ENCODE data around the gene JAZF1.

DNA sequence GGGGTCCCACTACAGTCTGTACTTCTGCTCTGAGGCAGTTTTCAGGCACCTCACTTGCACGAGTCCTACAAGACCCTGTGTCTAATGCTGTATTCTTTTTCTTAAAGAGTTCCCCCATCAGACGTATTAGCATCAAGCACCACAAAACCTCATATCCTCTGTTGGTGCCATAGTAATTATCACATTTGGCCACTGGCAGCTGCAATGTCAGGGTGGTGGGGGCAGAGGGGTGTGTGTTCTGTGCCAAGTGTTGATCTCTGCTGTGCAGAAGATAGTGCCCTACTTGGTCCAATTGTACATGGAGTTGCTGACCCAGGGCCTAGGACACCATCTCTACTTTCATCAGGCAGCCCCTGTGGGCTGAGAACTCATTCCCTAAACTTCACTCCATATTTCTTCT, 20.0 kb upstream of the JAZF1 start:
- TF ChIP-seq CEBPB (IDR thresholded peaks at IDR 0.05; ENCODE audit: low read depth, low read length) (no peak), POLR2A (IDR thresholded peaks at IDR 0.05; ENCODE audit: low read depth, low read length) (no peak), RFX5 (IDR thresholded peaks at IDR 0.05; ENCODE audit: low read depth, low read length) (no peak)
- TF ChIP-seq, protein P1, sequence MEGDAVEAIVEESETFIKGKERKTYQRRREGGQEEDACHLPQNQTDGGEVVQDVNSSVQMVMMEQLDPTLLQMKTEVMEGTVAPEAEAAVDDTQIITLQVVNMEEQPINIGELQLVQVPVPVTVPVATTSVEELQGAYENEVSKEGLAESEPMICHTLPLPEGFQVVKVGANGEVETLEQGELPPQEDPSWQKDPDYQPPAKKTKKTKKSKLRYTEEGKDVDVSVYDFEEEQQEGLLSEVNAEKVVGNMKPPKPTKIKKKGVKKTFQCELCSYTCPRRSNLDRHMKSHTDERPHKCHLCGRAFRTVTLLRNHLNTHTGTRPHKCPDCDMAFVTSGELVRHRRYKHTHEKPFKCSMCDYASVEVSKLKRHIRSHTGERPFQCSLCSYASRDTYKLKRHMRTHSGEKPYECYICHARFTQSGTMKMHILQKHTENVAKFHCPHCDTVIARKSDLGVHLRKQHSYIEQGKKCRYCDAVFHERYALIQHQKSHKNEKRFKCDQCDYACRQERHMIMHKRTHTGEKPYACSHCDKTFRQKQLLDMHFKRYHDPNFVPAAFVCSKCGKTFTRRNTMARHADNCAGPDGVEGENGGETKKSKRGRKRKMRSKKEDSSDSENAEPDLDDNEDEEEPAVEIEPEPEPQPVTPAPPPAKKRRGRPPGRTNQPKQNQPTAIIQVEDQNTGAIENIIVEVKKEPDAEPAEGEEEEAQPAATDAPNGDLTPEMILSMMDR (conservative IDR thresholded peaks at IDR 0.05; ENCODE audit: low read depth, low read length) = no peak
- TF ChIP-seq, protein P2, sequence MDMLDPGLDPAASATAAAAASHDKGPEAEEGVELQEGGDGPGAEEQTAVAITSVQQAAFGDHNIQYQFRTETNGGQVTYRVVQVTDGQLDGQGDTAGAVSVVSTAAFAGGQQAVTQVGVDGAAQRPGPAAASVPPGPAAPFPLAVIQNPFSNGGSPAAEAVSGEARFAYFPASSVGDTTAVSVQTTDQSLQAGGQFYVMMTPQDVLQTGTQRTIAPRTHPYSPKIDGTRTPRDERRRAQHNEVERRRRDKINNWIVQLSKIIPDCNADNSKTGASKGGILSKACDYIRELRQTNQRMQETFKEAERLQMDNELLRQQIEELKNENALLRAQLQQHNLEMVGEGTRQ (IDR thresholded peaks at IDR 0.05; ENCODE audit: low read depth, low read length) = no peak
- TF ChIP-seq, protein P3, sequence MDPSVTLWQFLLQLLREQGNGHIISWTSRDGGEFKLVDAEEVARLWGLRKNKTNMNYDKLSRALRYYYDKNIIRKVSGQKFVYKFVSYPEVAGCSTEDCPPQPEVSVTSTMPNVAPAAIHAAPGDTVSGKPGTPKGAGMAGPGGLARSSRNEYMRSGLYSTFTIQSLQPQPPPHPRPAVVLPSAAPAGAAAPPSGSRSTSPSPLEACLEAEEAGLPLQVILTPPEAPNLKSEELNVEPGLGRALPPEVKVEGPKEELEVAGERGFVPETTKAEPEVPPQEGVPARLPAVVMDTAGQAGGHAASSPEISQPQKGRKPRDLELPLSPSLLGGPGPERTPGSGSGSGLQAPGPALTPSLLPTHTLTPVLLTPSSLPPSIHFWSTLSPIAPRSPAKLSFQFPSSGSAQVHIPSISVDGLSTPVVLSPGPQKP (IDR thresholded peaks at IDR 0.05; ENCODE audit: borderline replicate concordance, low read depth, low read length) = no peak

Measured in IMR-90 (cell line).